ENCODE data around the gene BLTP2.
"Not testable (repeated sequence)": the region's sequence is repeated elsewhere in the genome, so short reads cannot be mapped to it uniquely, and the experiment has no call there.

The BLTP2 gene

GRCh38 chr17:28646039-28646754, 1.2 kb upstream of the BLTP2 start:
- no peak for DNase-seq (ENCODE audit: low read depth in 2 of 2)

- DNase-seq (ENCODE audit: low read depth in 2 of 2): no peak
Observed at GRCh38 chr17:28645576-28645939, 600 bp upstream of the BLTP2 start.

GRCh38 chr17:28643983-28644786, 773 bp downstream of the BLTP2 start:
- DNase-seq (ENCODE audit: low read depth in 2 of 2): peak in 1 of 2 donors; percentile 10

GRCh38 chr17:28641579-28641978, 3.4 kb downstream of the BLTP2 start:
- DNase-seq (ENCODE audit: low read depth in 2 of 2): no peak

- no peak for DNase-seq (ENCODE audit: low read depth in 2 of 2)
Observed at GRCh38 chr17:28635506-28635905, 9.5 kb downstream of the BLTP2 start.

- no peak for DNase-seq (ENCODE audit: low read depth in 2 of 2)
Observed at GRCh38 chr17:28634206-28634865, 10.6 kb downstream of the BLTP2 start.

- no peak for DNase-seq (ENCODE audit: low read depth in 2 of 2)
Observed at GRCh38 chr17:28626818-28627217, 18.1 kb downstream of the BLTP2 start.

- no peak for DNase-seq (ENCODE audit: low read depth in 2 of 2)
Observed at GRCh38 chr17:28624148-28624547, 20.8 kb downstream of the BLTP2 start.

- DNase-seq (ENCODE audit: low read depth in 2 of 2): no peak
Observed at GRCh38 chr17:28623696-28624095, 21.3 kb downstream of the BLTP2 start.

GRCh38 chr17:28622186-28622585, 22.8 kb downstream of the BLTP2 start:
- DNase-seq (ENCODE audit: low read depth in 2 of 2): no peak

- DNase-seq (ENCODE audit: low read depth in 2 of 2): no peak
Observed at GRCh38 chr17:28620010-28620409, 24.9 kb downstream of the BLTP2 start.

GRCh38 chr17:28618464-28618863, 26.5 kb downstream of the BLTP2 start:
- DNase-seq (ENCODE audit: low read depth in 2 of 2): no peak

- DNase-seq (ENCODE audit: low read depth in 2 of 2): no peak
Observed at GRCh38 chr17:28616281-28616680, 28.7 kb downstream of the BLTP2 start.

- no peak for DNase-seq (ENCODE audit: low read depth in 2 of 2)
Observed at GRCh38 chr17:28615260-28615940, 29.6 kb downstream of the BLTP2 start.

- DNase-seq (ENCODE audit: low read depth in 2 of 2): no peak
Observed at GRCh38 chr17:28613931-28614381, 31.0 kb downstream of the BLTP2 start, which contains the start of gene RSKR. Gene RSKR (minus strand): TSS chr17:28614185. CDS start chr17:28614161, 24 bp downstream.

- DNase-seq (ENCODE audit: low read depth in 2 of 2): no peak
Observed at GRCh38 chr17:28612936-28613872, 31.8 kb downstream of the BLTP2 start.

- DNase-seq (ENCODE audit: low read depth in 2 of 2): no peak
Observed at GRCh38 chr17:28612531-28612930, 32.4 kb downstream of the BLTP2 start.

- DNase-seq (ENCODE audit: low read depth in 2 of 2): no peak
Observed at GRCh38 chr17:28610376-28610775, 34.6 kb downstream of the BLTP2 start.

GRCh38 chr17:28604031-28604430, 40.9 kb downstream of the BLTP2 start:
- DNase-seq (ENCODE audit: low read depth in 2 of 2): not testable (repeated sequence)

GRCh38 chr17:28599311-28600184, 45.4 kb downstream of the BLTP2 start:
- DNase-seq (ENCODE audit: low read depth in 2 of 2): peak; percentile 61 to 63
